Inflammatory macrophage treated with lipopolysaccharide for 4 hours (primary cell): ENCODE results near the gene CYP2W1.
"Not testable (repeated sequence)": the region's sequence is repeated elsewhere in the genome, so short reads cannot be mapped to it uniquely, and the experiment has no call there.

Source experiments
- DNase-seq: peaks from one replicate; pipeline ENCODE4 v3.0.0-alpha.2; 2020

CYP2W1 gene

DNA sequence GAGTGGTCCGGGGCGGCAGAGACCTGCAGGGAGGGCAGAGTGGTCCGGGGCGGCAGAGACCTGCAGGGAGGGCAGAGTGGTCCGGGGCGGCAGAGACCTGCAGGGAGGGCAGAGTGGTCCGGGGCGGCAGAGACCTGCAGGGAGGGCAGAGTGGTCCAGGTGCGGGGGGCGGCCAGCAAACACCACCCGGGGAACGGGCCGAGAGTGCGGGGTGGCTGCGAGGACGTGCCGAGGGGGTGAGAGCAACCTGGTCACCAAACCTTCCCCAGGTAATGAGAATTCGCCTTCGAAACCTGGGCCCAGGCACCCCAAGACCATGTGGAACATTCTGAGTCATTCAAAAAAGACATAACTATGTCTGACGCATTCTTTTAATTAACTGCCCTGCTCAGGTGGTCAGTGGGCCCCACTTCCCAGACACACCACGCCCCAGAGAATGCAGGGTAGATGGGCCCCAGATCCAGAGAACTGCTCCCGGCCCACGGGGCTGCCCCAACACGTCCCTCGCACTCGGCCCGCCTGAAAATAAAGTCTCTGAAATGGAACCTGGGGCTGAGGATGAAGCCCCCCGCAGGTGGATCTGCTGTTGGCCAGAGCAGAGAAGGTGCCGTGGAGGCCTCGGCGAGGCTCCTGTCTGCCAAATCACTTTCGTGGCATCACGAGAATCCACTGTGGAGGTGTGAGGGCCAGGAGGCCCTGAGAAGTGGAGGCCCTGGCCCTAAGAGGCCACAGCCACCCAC is 48.9 kb downstream of the CYP2W1 start:
- no peak for DNase-seq

DNA sequence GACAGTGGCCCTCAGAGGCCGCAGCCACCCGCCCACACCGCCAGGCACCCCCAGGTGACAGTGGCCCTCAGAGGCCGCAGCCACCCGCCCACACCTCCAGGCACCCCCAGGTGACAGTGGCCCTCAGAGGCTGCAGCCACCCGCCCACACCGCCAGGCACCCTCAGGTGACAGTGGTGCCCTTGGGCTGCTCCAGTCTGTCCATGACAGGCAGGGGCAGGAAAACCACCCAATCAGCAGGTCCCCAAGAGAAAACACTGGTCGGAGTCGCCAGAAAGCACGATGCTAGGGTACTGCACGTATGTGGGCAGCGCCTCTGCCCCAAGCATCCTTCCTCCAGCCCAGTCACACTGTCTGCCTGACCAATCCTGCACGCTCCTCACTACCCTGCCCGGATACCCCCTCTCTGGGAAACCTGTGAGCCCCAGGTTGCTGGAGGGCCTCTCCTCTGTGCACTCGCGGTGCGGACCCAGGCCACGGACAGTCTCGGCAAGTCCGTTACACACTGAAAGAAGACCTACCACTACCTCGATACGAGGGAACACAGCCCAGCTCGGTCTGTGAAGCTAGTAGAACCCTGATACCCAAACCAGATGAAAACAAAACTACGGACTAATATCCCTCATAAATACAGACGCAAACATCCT is 49.7 kb downstream of the CYP2W1 start:
- DNase-seq, result no peak

DNA sequence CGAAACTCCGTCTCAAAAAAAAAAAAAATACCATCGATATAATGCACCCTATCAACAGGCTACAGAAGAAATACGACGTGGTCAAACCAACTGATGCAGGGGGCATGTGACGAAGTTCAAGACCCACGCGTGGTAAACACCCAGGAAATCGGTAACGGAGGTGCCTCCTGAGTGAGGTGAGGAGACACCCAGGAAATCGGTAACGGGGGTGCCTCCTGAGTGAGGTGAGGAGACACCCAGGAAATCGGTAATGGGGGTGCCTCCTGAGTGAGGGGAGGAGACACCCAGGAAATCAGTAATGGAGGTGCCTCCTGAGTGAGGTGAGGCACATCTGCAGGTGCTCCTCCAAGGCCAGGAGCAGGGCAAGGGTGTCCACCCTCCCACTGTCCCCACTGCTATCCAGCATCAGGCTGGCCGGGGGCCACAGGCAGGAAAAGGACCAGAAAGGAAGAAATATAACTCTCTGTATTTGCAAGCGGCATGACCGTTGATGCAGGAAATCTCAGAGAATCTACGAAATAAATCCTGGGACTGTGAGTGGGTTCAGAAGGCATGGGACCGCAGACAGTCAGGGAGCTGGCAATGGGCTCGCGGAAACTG is 50.7 kb downstream of the CYP2W1 start:
- no peak for DNase-seq

- not testable (repeated sequence) for DNase-seq
Measured at GRCh38 chr7:1034769-1035168, 51.8 kb downstream of the CYP2W1 start.

DNA sequence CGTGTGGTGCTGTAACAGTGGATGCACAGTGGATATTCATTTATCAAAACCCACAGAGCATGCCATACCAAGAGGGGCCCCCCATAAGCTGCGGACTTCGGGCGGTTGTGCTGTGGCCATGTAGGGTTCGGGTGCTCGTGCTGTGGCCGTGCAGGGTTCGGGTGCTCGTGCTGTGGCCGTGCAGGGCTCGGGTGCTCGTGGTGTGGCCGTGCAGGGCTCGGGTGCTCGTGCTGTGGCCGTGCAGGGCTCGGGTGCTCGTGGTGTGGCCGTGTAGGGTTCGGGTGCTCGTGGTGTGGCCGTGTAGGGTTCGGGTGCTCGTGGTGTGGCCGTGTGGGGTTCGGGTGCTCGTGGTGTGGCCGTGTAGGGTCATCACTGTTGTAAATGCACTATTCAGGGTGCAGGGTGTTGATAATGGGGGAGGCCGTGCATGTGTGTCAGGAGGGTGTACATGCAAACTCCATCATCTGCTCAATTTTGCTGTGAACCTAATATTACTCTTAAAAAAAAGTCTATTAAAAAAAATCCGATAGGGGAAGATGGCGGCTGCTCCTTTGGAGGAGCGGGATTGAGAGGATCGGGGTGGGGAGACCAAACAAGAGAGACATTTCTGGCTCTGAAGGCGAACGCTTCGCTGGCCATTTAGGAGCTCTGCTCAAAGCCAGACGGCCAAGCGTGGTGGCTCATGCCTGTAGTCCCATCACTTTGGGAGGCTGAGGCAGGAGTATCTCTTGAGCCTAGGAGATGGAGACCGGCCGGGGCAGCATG is 53.4 kb downstream of the CYP2W1 start:
- DNase-seq, result not testable (repeated sequence)
